ENCODE measurements around the gene ZNF507. TPM values are rescaled to one million over a fixed set of nuclear protein-coding genes. Genes with fewer than 3 reads are reported as not detected.

ZNF507 gene
- total RNA-seq, 3 donors from 2014 or later = 18.4 to 29.5 (median 21.6) TPM

GRCh38 chr19:32436692-32437091, 91.3 kb downstream of the ZNF507 start:
- Histone ChIP-seq H3K36me3 (ENCODE audit: low read depth) (no peaks in the 10 kb centered on the region), H3K4me3 (no peak overlapping the region), H3K9me3 (no peaks in the 10 kb centered on the region), H3K4me1 (ENCODE audit: low read depth) (no peaks in the 10 kb centered on the region)
- intact Hi-C loops (cut with DNase I, micrococcal nuclease) = no loop called here
- ATAC-seq (no peak), DNase-seq (no peak)
- no peak for TF ChIP-seq CTCF (IDR thresholded peaks at IDR 0.05)

GRCh38 chr19:32437096-32437495, 91.7 kb downstream of the ZNF507 start:
- TF ChIP-seq CTCF (IDR thresholded peaks at IDR 0.05) = no peak
- intact Hi-C loops (cut with DNase I, micrococcal nuclease) = no loop called here
- DNase-seq = no peak
- H3K4me3 ChIP-seq = no peak overlapping the region
- no peaks in the 10 kb centered on the region for H3K9me3 ChIP-seq
- no peaks in the 10 kb centered on the region for H3K36me3 ChIP-seq (ENCODE audit: low read depth)
- ATAC-seq = no peak
- no peaks in the 10 kb centered on the region for H3K4me1 ChIP-seq (ENCODE audit: low read depth)

Other genes with a start within 250 kb of the ZNF507 start
- gene DPY19L3, start 60.2 kb downstream of the ZNF507 start, total RNA-seq = 10 to 100 TPM; 20.0 to 24.0 (median 21.5) TPM
- 10 to 100 TPM; 44.8 to 79.6 (median 69.4) TPM for gene PDCD5, start 235.6 kb downstream of the ZNF507 start, total RNA-seq

Data from mucosa of descending colon (tissue), 3 donors.